C4-2B (cell line): ENCODE results near the gene HSPA4.

Experiments used
- CTCF ChIP-seq: fragments of 450-650 bp; conservative IDR thresholded peaks from 2 replicates; pipeline ENCODE4 v1.5.1; 2017; ENCODE audit warnings: mild to moderate bottlenecking
- ZFX ChIP-seq: fragments of 450-650 bp; IDR thresholded peaks from 2 replicates; pipeline ENCODE4 v1.6.1; 2017

- TF ChIP-seq CTCF (no peak), ZFX (no peak)
Observed at GRCh38 chr5:133114933-133115310, 63.1 kb downstream of the HSPA4 start.
